Lower leg skin (tissue), 3 donors: Measurements from ENCODE around the gene NAPA.

ENCODE experiments used
- POLR2A ChIP-seq, 2 donors: fragments of 450-650 bp; IDR thresholded peaks; one replicate each; pipeline ENCODE4 v1.6.1; 2016 to 2017; ENCODE audit warnings: antibody characterized with exemption in 2 of 2, mild to moderate bottlenecking in 1 of 2, moderate library complexity in 1 of 2
- TF ChIP-seq, protein P1 (sequence below), 3 donors: fragments of 450-650 bp; IDR thresholded peaks; one replicate each; pipeline ENCODE4 v1.5.1; 2016; ENCODE audit warnings: antibody characterized with exemption in 3 of 3, mild to moderate bottlenecking in 3 of 3, moderate library complexity in 2 of 3

DNA sequence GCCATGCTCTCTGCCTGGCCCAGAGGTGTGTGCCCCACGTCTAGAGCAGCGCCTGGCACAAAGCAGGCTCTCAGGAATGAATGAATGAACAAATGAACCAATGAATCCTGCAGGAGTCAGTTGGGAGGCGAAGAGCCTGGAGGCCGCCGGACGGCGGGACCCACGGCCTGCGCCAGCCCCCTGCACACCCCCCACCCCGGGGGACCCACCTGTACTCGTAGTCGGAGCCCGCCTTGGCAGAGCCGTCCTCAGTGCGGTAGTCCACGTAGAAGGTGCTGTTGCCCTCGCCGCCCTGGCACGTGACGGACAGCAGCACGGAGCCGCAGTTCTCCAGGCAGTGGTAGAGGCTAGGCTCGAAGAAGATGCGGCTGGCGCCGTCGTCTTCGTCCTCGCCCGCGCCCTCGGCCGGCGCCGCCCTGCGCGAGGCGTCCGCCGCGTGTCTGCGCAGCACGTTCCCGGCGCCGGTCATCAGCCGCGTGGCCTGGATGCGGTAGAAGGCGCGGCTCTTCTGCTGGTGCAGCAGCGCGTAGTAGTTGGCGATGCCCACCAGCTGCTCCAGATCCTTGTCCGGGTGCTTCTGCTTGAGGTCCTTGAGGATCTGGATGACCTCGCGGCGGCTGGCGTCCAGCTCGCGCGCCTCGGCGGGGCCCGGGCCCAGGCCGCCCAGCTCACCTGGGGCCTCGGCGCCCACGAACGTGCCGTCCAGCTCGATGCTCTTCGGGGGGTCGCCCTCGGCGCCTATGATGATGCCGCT lies 58.0 kb downstream of the NAPA start:
- TF ChIP-seq POLR2A (IDR thresholded peaks at IDR 0.05) = no peak
- TF ChIP-seq, protein P1, sequence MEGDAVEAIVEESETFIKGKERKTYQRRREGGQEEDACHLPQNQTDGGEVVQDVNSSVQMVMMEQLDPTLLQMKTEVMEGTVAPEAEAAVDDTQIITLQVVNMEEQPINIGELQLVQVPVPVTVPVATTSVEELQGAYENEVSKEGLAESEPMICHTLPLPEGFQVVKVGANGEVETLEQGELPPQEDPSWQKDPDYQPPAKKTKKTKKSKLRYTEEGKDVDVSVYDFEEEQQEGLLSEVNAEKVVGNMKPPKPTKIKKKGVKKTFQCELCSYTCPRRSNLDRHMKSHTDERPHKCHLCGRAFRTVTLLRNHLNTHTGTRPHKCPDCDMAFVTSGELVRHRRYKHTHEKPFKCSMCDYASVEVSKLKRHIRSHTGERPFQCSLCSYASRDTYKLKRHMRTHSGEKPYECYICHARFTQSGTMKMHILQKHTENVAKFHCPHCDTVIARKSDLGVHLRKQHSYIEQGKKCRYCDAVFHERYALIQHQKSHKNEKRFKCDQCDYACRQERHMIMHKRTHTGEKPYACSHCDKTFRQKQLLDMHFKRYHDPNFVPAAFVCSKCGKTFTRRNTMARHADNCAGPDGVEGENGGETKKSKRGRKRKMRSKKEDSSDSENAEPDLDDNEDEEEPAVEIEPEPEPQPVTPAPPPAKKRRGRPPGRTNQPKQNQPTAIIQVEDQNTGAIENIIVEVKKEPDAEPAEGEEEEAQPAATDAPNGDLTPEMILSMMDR (IDR thresholded peaks at IDR 0.05) = no peak
